MM.1S (cell line): Measurements from ENCODE around the gene GYPC.

Experiments
- DNase-seq: peaks from one replicate; pipeline ENCODE4 v3.0.0-alpha.2; 2015
- H2AFZ ChIP-seq: fragments of 300-600 bp; sonication (generic); 2 replicates; pipeline ENCODE4 v1.6.0; 2016; ENCODE audit warnings: antibody characterized with exemption, low read length
- H3F3A ChIP-seq: fragments of 300-600 bp; sonication (generic); 2 replicates; pipeline ENCODE4 v1.6.1; 2016; ENCODE audit warnings: mild to moderate bottlenecking, antibody characterized with exemption, low read length, moderate library complexity, mixed read lengths; ENCODE audit not compliant: insufficient read depth
- H3K27ac ChIP-seq: fragments of 300-600 bp; sonication (generic); 2 replicates; pipeline ENCODE4 v1.5.1; 2016; ENCODE audit warnings: mild to moderate bottlenecking, low read length
- H3K27me3 ChIP-seq: fragments of 300-600 bp; sonication (generic); replicated peaks from 2 replicates; pipeline ENCODE4 v1.6.0; 2016; ENCODE audit warnings: low read length; ENCODE audit not compliant: insufficient read depth
- H3K36me3 ChIP-seq: fragments of 300-600 bp; sonication (generic); replicated peaks from 2 replicates; pipeline ENCODE4 v1.6.1; 2016; ENCODE audit warnings: mild to moderate bottlenecking, low read length, mixed read lengths; ENCODE audit not compliant: insufficient read depth
- H3K4me1 ChIP-seq: fragments of 300-600 bp; sonication (generic); 2 replicates; pipeline ENCODE4 v1.6.1; 2016; ENCODE audit warnings: low read length, mixed read lengths
- H3K4me2 ChIP-seq: fragments of 300-600 bp; sonication (generic); 2 replicates; pipeline ENCODE4 v1.6.0; 2016; ENCODE audit warnings: low read depth, low read length
- H3K4me3 ChIP-seq: fragments of 300-600 bp; sonication (generic); 2 replicates; pipeline ENCODE4 v1.5.1; 2016; ENCODE audit warnings: low read length, mixed read lengths
- H3K79me2 ChIP-seq: fragments of 300-600 bp; sonication (generic); 2 replicates; pipeline ENCODE4 v1.6.1; 2016; ENCODE audit warnings: mixed run types, low read length, mixed read lengths
- H3K9ac ChIP-seq: fragments of 300-600 bp; sonication (generic); 2 replicates; pipeline ENCODE4 v1.6.1; 2016; ENCODE audit warnings: low read length, mixed read lengths
- H3K9me2 ChIP-seq: fragments of 300-600 bp; sonication (generic); replicated peaks from 2 replicates; pipeline ENCODE4 v1.6.1; 2016; ENCODE audit warnings: mild to moderate bottlenecking, low read length, mixed read lengths; ENCODE audit not compliant: insufficient read depth
- H3K9me3 ChIP-seq: fragments of 300-600 bp; sonication (generic); replicated peaks from 2 replicates; pipeline ENCODE4 v1.6.1; 2016; ENCODE audit warnings: mild to moderate bottlenecking, low read length, mixed read lengths; ENCODE audit not compliant: insufficient read depth
- H4K20me1 ChIP-seq: fragments of 300-600 bp; sonication (generic); 2 replicates; pipeline ENCODE4 v1.6.1; 2016; ENCODE audit warnings: mild to moderate bottlenecking, low read length, moderate library complexity, mixed read lengths; ENCODE audit not compliant: insufficient read depth
- EZH2 ChIP-seq: fragments of 300-600 bp; sonication (generic); optimal IDR thresholded peaks from 2 replicates; pipeline ENCODE3; 2017; ENCODE audit warnings: low read depth, mild to moderate bottlenecking, antibody characterized with exemption, low read length, mixed read lengths
- EZH2phosphoT487 ChIP-seq: fragments of 300-600 bp; sonication (generic); IDR thresholded peaks from 2 replicates; pipeline ENCODE4 v1.6.1; 2018; ENCODE audit warnings: antibody characterized with exemption, low read length
- TF ChIP-seq, protein P1 (sequence below): fragments of 300-600 bp; sonication (generic); IDR thresholded peaks from 2 replicates; pipeline ENCODE4 v1.5.1; 2016; ENCODE audit warnings: antibody characterized with exemption, low read length, mixed read lengths

The GYPC gene

DNA sequence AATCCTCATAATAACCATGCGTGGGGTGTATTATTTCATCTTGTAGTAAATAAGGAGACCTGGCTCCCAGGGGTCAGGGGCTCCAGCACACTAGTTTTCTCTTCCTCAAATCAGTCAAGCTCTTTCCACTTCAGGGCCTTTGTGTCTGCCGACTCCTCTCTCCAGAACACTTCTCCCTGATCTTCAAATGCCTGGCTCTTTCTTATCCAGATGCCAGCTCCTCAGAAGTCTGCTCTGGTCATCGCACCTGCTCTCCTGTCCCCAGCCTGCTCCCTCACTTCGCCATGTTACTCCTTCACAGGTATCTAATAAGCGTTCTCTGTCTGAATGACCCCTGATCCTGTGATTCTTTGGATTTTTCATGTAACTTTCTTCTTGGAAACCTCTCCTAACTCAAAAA, 62.0 kb downstream of the GYPC start:
- Histone ChIP-seq H4K20me1 (no peaks in the 10 kb centered on the region), H3K27me3 (no peaks in the 10 kb centered on the region), H3K79me2 (no peaks in the 10 kb centered on the region), H3K9me2 (0 out of 2 replicates have a peak, but pooled peaks cover 3% of the 10 kb centered on the region), H3K4me2 (no peak overlapping the region), H3K36me3 (no peaks in the 10 kb centered on the region), H3K9me3 (no peaks in the 10 kb centered on the region), H3K27ac (no peak overlapping the region), H3K4me1 (peaks cover 16% of the 10 kb centered on the region), H3K4me3 (no peak overlapping the region), H3K9ac (no peak overlapping the region), H3F3A (no peaks in the 10 kb centered on the region), H2AFZ (no peak overlapping the region)
- TF ChIP-seq EZH2 (no peak), EZH2phosphoT487 (no peak)
- TF ChIP-seq, protein P1, sequence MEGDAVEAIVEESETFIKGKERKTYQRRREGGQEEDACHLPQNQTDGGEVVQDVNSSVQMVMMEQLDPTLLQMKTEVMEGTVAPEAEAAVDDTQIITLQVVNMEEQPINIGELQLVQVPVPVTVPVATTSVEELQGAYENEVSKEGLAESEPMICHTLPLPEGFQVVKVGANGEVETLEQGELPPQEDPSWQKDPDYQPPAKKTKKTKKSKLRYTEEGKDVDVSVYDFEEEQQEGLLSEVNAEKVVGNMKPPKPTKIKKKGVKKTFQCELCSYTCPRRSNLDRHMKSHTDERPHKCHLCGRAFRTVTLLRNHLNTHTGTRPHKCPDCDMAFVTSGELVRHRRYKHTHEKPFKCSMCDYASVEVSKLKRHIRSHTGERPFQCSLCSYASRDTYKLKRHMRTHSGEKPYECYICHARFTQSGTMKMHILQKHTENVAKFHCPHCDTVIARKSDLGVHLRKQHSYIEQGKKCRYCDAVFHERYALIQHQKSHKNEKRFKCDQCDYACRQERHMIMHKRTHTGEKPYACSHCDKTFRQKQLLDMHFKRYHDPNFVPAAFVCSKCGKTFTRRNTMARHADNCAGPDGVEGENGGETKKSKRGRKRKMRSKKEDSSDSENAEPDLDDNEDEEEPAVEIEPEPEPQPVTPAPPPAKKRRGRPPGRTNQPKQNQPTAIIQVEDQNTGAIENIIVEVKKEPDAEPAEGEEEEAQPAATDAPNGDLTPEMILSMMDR, result no peak
- no peak for DNase-seq

DNA sequence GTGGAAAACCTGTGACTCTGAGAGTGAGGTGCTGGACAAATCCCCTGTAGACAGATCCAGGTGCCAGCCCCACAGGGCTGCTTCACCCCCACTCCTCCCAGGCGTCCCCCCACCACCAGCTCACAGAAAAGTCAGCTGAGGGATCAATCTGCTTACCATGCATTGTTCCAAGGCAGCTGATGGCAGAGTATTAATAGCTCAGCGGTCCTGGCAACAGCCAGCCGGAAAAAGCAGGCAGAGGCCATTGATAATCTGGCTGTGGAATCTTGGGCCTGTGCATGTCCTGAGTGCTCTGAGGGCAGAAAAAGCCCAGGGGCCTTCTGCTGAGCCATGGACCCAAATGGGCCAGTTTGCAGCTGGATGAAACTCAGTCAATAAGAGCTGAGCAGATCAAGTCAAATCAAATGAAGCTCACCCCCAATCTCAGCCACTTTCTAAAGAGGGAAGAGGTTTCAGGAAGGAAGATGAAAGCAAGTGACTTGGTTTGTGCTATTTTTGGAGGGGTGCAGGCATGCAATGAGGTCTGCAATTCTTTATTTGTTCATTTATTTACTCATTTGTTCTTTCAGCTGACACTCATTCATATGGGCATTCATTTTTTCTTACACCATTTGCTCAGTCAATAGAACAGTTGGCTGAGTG, 63.4 kb downstream of the GYPC start:
- Histone ChIP-seq H4K20me1 (no peaks in the 10 kb centered on the region), H3K4me1 (peaks cover 16% of the 10 kb centered on the region), H3K27ac (no peak overlapping the region), H3K9me3 (no peaks in the 10 kb centered on the region), H3K4me2 (peak overlapping the region; percentile 44), H3K27me3 (no peaks in the 10 kb centered on the region), H3K79me2 (no peaks in the 10 kb centered on the region), H3K9ac (no peak overlapping the region), H2AFZ (peak overlapping the region; percentile 10; the same call in 1 of the 2 replicates), H3F3A (no peaks in the 10 kb centered on the region), H3K9me2 (no peaks in the 10 kb centered on the region), H3K4me3 (no peak overlapping the region), H3K36me3 (no peaks in the 10 kb centered on the region)
- TF ChIP-seq EZH2 (no peak), EZH2phosphoT487 (no peak)
- TF ChIP-seq, protein P1, result no peak
- no peak for DNase-seq

DNA sequence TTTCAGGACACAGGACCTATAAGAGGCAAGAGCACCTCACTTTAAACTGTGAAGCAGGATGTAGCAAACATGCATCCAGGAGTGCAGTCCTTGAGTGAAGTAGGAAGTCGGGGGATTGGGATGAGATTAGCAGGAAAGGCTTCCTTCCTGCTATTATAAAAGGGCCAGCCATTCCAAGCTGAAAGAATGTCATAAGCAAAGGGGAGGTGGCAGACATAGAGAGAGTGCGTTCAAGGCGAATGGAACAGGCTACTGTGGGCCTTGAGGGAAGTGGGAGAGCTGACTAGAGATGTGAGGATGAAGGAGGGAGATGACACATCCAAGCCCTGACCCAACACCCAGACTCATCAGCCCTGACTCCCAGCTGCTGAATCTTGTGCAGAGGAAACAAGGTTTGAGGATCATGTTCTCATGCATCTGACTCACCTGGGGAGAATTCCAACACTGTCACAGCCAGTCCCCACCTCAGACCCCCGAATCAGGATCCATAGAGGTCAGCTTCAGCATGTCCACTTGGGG, 63.9 kb downstream of the GYPC start:
- no peak for TF ChIP-seq EZH2
- TF ChIP-seq EZH2phosphoT487, result no peak
- TF ChIP-seq, protein P1, result no peak
- Histone ChIP-seq H3K79me2 (no peaks in the 10 kb centered on the region), H3K9me3 (no peaks in the 10 kb centered on the region), H4K20me1 (no peaks in the 10 kb centered on the region), H3F3A (no peaks in the 10 kb centered on the region), H2AFZ (0 out of 2 replicates have a peak overlapping the region, but pooled peaks have one; percentile 10), H3K4me2 (peak overlapping the region; percentile 44), H3K27ac (no peak overlapping the region), H3K4me3 (no peak overlapping the region), H3K4me1 (peaks cover 16% of the 10 kb centered on the region), H3K27me3 (no peaks in the 10 kb centered on the region), H3K9me2 (no peaks in the 10 kb centered on the region), H3K9ac (no peak overlapping the region), H3K36me3 (no peaks in the 10 kb centered on the region)
- DNase-seq, result no peak
